GM19240 (cell line): Measurements from ENCODE around the gene CFAP119.

Source experiments
- DNase-seq: peaks from one replicate; pipeline ENCODE4 v3.0.0; 2011; ENCODE audit warnings: low spot score; ENCODE audit not compliant: insufficient read length

Gene CFAP119

DNA sequence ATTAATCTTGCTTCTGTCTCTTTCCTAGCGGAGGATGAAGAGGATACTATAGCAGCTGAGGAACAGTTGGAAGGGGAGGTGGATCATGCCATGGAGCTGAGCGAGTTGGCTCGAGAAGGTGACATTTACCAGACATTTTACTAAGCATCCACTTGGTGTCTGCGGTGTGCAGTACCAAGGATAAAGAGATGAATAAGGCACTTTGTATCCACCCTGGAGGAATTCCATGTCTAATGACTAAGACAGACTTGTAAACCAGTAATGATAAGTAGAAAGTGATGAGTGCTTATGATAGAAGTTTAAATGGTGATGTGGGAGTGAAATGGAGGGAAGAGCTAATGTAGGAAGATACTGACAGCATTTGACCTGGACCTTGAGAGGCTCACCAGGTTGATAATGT, 50.9 kb downstream of the CFAP119 start:
- DNase-seq, result no peak
